Measurements from ENCODE around the gene TSPAN2. TPM values are rescaled to one million over a fixed set of nuclear protein-coding genes. Genes with fewer than 3 reads are reported as not detected.

TSPAN2 gene
- total RNA-seq, 1 donor from 2014 or later: 7.8 TPM

DNA sequence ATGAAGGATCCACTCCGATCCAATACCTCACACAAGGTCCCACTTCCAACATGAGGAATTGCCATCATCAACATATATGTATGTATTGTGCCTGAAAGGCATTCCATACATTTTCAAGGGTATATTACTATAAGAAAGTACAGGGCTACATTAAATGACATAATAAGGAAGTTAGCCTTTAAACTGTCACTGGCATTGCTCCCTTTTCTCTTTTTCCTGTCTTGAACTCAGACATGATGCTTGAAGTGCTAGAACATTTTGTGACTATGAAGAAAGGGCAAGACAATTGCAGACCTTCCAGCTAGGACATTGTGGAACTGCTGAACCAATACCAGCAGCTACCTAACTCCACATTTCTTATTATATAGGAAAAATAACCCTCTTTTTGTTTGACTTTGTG is 2.9 kb upstream of the TSPAN2 start:
- peaks cover 4% of the 10 kb centered on the region for H3K27me3 ChIP-seq (ENCODE audit: control insufficient read depth, insufficient read depth, low read length)
- DNase-seq (ENCODE audit: low read depth): no peak
- H3K4me3 ChIP-seq (ENCODE audit: low read depth, low read length): no peak overlapping the region
- TF ChIP-seq, protein P1, sequence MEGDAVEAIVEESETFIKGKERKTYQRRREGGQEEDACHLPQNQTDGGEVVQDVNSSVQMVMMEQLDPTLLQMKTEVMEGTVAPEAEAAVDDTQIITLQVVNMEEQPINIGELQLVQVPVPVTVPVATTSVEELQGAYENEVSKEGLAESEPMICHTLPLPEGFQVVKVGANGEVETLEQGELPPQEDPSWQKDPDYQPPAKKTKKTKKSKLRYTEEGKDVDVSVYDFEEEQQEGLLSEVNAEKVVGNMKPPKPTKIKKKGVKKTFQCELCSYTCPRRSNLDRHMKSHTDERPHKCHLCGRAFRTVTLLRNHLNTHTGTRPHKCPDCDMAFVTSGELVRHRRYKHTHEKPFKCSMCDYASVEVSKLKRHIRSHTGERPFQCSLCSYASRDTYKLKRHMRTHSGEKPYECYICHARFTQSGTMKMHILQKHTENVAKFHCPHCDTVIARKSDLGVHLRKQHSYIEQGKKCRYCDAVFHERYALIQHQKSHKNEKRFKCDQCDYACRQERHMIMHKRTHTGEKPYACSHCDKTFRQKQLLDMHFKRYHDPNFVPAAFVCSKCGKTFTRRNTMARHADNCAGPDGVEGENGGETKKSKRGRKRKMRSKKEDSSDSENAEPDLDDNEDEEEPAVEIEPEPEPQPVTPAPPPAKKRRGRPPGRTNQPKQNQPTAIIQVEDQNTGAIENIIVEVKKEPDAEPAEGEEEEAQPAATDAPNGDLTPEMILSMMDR (IDR thresholded peaks at IDR 0.05; ENCODE audit: insufficient read depth, low read length, poor library complexity, severe bottlenecking): no peak
- H3K36me3 ChIP-seq (ENCODE audit: control insufficient read depth, insufficient read depth, low read length): no peaks in the 10 kb centered on the region

DNA sequence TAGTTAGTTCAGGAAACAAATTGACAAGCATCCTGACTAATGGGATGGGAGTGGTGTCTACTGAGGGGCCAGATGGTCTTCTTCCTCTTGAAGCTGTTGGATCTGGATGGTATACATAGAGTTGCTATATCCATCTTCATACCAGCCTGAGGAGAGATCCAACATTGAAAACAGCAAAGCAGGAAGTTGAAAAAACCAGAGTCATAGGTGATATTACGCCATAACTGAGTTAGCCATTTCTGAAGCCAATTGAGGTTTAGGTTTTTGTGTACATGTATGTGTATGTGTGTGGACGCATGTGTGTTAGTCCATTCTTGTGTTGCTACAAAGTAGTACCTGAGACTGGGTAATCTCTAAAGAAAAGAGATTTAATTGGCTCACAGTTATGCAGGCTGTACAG is 2.3 kb upstream of the TSPAN2 start:
- TF ChIP-seq, protein P1 (IDR thresholded peaks at IDR 0.05; ENCODE audit: insufficient read depth, low read length, poor library complexity, severe bottlenecking): no peak
- DNase-seq (ENCODE audit: low read depth): no peak
- peaks cover 4% of the 10 kb centered on the region for H3K27me3 ChIP-seq (ENCODE audit: control insufficient read depth, insufficient read depth, low read length)
- no peaks in the 10 kb centered on the region for H3K36me3 ChIP-seq (ENCODE audit: control insufficient read depth, insufficient read depth, low read length)
- H3K4me3 ChIP-seq (ENCODE audit: low read depth, low read length): no peak overlapping the region

DNA sequence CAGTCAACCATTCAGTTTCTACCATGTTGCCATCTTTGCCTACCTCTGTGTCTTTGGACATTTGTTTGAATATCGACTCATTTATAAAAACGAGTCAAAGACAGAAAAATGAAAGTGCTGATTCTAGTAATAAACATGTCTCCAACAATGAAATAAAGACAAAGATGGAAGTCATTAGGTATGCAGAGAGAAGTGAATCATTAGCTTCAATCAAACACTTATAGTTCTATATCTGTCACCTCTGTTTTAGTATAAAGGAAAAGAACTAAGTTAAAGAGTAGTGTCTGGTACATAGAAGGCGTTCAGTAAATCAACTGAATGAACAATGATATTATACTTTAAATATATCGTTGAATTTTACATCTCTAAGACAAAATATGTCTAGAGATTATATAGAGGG is 1.7 kb upstream of the TSPAN2 start:
- H3K27me3 ChIP-seq (ENCODE audit: control insufficient read depth, insufficient read depth, low read length): peaks cover 4% of the 10 kb centered on the region
- TF ChIP-seq, protein P1 (IDR thresholded peaks at IDR 0.05; ENCODE audit: insufficient read depth, low read length, poor library complexity, severe bottlenecking): no peak
- no peaks in the 10 kb centered on the region for H3K36me3 ChIP-seq (ENCODE audit: control insufficient read depth, insufficient read depth, low read length)
- no peak for DNase-seq (ENCODE audit: low read depth)
- H3K4me3 ChIP-seq (ENCODE audit: low read depth, low read length): no peak overlapping the region

DNA sequence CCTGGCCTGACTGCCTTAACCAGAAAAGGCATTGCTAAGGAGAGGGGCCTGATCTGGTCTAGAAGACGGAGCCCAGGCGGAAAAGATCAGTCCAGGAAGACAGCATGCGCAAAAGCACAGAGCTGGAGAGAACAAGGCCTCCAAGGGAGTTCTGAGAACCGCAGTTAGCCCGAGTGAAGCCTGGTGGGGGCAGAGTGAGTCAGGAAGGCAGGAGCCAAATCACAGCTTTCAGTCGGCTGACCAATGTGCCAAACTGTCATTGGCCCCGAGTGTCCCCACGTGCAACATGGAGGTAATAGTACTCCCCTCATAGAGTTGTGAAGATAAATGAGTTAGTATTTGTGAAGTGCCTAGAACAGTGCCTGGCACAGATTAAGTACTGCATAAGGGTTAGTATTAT is 1.2 kb upstream of the TSPAN2 start:
- no peaks in the 10 kb centered on the region for H3K36me3 ChIP-seq (ENCODE audit: control insufficient read depth, insufficient read depth, low read length)
- no peak for DNase-seq (ENCODE audit: low read depth)
- peaks cover 4% of the 10 kb centered on the region for H3K27me3 ChIP-seq (ENCODE audit: control insufficient read depth, insufficient read depth, low read length)
- H3K4me3 ChIP-seq (ENCODE audit: low read depth, low read length): no peak overlapping the region
- TF ChIP-seq, protein P1 (IDR thresholded peaks at IDR 0.05; ENCODE audit: insufficient read depth, low read length, poor library complexity, severe bottlenecking): no peak

DNA sequence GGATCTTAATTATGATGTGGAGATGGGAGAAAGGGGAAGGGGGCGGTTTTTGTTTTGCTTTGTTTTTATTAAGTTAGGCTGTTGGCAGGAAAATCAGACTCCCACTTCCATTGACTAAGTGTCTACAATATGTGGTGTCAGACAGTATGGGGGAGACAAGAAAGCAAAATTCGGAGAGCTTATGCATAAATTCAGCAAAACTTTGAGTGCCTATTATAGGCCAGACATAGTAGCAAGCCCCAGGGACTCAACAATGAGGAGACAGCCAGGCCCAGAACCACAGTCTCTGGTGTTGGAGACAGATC is 835 bp upstream of the TSPAN2 start:
- DNase-seq (ENCODE audit: low read depth): no peak
- Histone ChIP-seq H3K36me3 (ENCODE audit: control insufficient read depth, insufficient read depth, low read length) (no peaks in the 10 kb centered on the region), H3K27me3 (ENCODE audit: control insufficient read depth, insufficient read depth, low read length) (peaks cover 4% of the 10 kb centered on the region), H3K4me3 (ENCODE audit: low read depth, low read length) (peak overlapping the region; percentile 72)
- TF ChIP-seq, protein P1 (IDR thresholded peaks at IDR 0.05; ENCODE audit: insufficient read depth, low read length, poor library complexity, severe bottlenecking): no peak

DNA sequence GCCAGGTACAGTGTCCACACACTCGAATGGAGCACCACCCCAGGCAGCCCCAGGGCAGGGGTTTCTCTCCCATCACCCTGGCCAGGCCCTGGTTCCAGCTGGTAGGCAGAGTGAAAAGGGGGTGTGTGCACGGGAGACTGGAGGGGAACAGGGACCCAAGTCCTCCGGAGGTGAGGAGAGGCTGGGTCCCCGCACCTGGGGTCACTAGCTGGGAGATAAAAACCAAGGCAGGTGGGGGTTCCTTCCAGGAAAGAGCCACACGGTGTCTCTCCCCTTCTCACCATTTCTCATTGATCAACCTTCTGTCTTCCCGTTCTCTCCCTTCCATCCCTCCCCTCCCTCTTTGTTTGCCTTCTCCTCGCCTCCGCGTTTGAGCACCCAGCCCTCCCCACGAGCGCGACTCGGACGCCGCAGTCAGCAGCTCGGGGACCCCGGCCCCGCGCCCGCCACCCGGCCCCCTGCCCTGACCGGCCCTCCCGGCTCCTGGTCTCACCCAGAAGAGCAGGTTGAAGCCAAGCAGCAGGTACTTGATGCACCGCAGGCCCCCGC is 358 bp downstream of the TSPAN2 start:
- peaks cover 4% of the 10 kb centered on the region for H3K27me3 ChIP-seq (ENCODE audit: control insufficient read depth, insufficient read depth, low read length)

More for the DNA sequence above, 358 bp downstream of the TSPAN2 start:
- Histone ChIP-seq H3K4me3 (ENCODE audit: low read depth, low read length) (peak overlapping the region; percentile 72), H3K36me3 (ENCODE audit: control insufficient read depth, insufficient read depth, low read length) (no peaks in the 10 kb centered on the region)
- TF ChIP-seq, protein P1 (IDR thresholded peaks at IDR 0.05; ENCODE audit: insufficient read depth, low read length, poor library complexity, severe bottlenecking): no peak
- no peak for DNase-seq (ENCODE audit: low read depth)

Measured in kidney epithelial cell (primary cell).